ENCODE results near the gene AFG1L. TPM values are rescaled to one million over a fixed set of nuclear protein-coding genes. Genes with fewer than 3 reads are reported as not detected.
"Not testable (repeated sequence)": the region's sequence is repeated elsewhere in the genome, so short reads cannot be mapped to it uniquely, and the experiment has no call there.

The AFG1L gene
- total and polyA plus RNA-seq, 2 donors (not counting 1 experiment from before 2014, with no cell fraction given): 1.7 to 5.4 TPM

GRCh38 chr6:108407904-108408827 is 113.3 kb downstream of the AFG1L start:
- no peaks in the 10 kb centered on the region for H3K9me3 ChIP-seq (ENCODE audit: control insufficient read depth, insufficient read depth, low read depth, low read length)
- no peak overlapping the region for H3K9ac ChIP-seq (ENCODE audit: insufficient read depth, low read length)
- no peak overlapping the region for H3K4me2 ChIP-seq (ENCODE audit: extremely low read depth, insufficient read depth, low read length)
- H2AFZ ChIP-seq (ENCODE audit: low read length): no peak overlapping the region
- DNase-seq (ENCODE audit: low read depth in 2 of 2): peak; percentile 21 to 42
- no peaks in the 10 kb centered on the region for H3K4me1 ChIP-seq (ENCODE audit: control insufficient read depth, extremely low read depth, insufficient read depth, low read length)
- H3K27ac ChIP-seq (ENCODE audit: insufficient read depth, low read length): no peak overlapping the region
- H3K79me2 ChIP-seq (ENCODE audit: control insufficient read depth, insufficient read depth, low read length): no peaks in the 10 kb centered on the region
- H3K27me3 ChIP-seq (ENCODE audit: control insufficient read depth, insufficient read depth, low read length): no peaks in the 10 kb centered on the region
- H3K36me3 ChIP-seq (ENCODE audit: control insufficient read depth, insufficient read depth, low read length): no peaks in the 10 kb centered on the region
- no peak overlapping the region for H3K4me3 ChIP-seq (replicated peaks in 1 of 4; ENCODE audit: control extremely low read depth in 1 of 4, insufficient read depth in 1 of 4, low read depth in 3 of 4, low read length in 4 of 4)
- TF ChIP-seq, protein P1, sequence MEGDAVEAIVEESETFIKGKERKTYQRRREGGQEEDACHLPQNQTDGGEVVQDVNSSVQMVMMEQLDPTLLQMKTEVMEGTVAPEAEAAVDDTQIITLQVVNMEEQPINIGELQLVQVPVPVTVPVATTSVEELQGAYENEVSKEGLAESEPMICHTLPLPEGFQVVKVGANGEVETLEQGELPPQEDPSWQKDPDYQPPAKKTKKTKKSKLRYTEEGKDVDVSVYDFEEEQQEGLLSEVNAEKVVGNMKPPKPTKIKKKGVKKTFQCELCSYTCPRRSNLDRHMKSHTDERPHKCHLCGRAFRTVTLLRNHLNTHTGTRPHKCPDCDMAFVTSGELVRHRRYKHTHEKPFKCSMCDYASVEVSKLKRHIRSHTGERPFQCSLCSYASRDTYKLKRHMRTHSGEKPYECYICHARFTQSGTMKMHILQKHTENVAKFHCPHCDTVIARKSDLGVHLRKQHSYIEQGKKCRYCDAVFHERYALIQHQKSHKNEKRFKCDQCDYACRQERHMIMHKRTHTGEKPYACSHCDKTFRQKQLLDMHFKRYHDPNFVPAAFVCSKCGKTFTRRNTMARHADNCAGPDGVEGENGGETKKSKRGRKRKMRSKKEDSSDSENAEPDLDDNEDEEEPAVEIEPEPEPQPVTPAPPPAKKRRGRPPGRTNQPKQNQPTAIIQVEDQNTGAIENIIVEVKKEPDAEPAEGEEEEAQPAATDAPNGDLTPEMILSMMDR (conservative IDR thresholded peaks at IDR 0.05 in 1 of 2, IDR thresholded peaks at IDR 0.05 in 1 of 2; ENCODE audit: low read depth in 1 of 2, low read length in 2 of 2): no peak
- H4K20me1 ChIP-seq (ENCODE audit: control insufficient read depth, extremely low read depth, insufficient read depth, low read length): no peaks in the 10 kb centered on the region

DNA sequence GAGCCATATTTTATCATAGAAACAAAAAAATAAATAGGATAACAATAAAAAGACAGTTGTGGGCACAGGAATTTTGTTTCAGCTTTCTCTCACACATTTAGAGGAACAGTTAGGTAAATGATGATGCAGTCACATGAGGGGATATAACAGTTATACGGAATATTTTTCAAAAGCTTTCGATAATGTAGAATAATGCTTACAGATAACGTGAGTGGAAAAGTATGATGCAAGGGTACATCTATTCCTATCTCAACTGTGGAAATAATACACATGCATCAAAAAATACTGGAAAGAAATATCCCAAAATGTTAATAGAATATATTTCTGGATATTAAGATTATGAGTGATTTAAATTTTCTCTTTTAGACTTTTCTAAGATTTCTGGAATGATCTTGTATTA is 114.0 kb downstream of the AFG1L start:
- TF ChIP-seq, protein P1 (conservative IDR thresholded peaks at IDR 0.05 in 1 of 2, IDR thresholded peaks at IDR 0.05 in 1 of 2; ENCODE audit: low read depth in 1 of 2, low read length in 2 of 2): no peak
- no peak for TF ChIP-seq EZH2 (IDR thresholded peaks at IDR 0.05; ENCODE audit: low read length, missing control alignments)
- Histone ChIP-seq H3K9ac (ENCODE audit: insufficient read depth, low read length) (no peak overlapping the region), H3K4me3 (replicated peaks in 1 of 4; ENCODE audit: control extremely low read depth in 1 of 4, insufficient read depth in 1 of 4, low read depth in 3 of 4, low read length in 4 of 4) (no peak overlapping the region), H2AFZ (ENCODE audit: low read length) (no peak overlapping the region), H3K9me3 (ENCODE audit: control insufficient read depth, insufficient read depth, low read depth, low read length) (no peaks in the 10 kb centered on the region), H3K79me2 (ENCODE audit: control insufficient read depth, insufficient read depth, low read length) (no peaks in the 10 kb centered on the region), H4K20me1 (ENCODE audit: control insufficient read depth, extremely low read depth, insufficient read depth, low read length) (no peaks in the 10 kb centered on the region), H3K27me3 (ENCODE audit: control insufficient read depth, insufficient read depth, low read length) (no peaks in the 10 kb centered on the region), H3K27ac (ENCODE audit: insufficient read depth, low read length) (no peak overlapping the region), H3K4me1 (ENCODE audit: control insufficient read depth, extremely low read depth, insufficient read depth, low read length) (no peaks in the 10 kb centered on the region), H3K4me2 (ENCODE audit: extremely low read depth, insufficient read depth, low read length) (no peak overlapping the region), H3K36me3 (ENCODE audit: control insufficient read depth, insufficient read depth, low read length) (no peaks in the 10 kb centered on the region)
- DNase-seq (ENCODE audit: low read depth in 2 of 2): no peak

- not testable (repeated sequence) for H3K36me3 ChIP-seq (ENCODE audit: control insufficient read depth, insufficient read depth, low read length); H2AFZ ChIP-seq (ENCODE audit: low read length); H3K4me3 ChIP-seq (replicated peaks in 1 of 4; ENCODE audit: control extremely low read depth in 1 of 4, insufficient read depth in 1 of 4, low read depth in 3 of 4, low read length in 4 of 4); H3K79me2 ChIP-seq (ENCODE audit: control insufficient read depth, insufficient read depth, low read length); H3K27ac ChIP-seq (ENCODE audit: insufficient read depth, low read length); H3K4me1 ChIP-seq (ENCODE audit: control insufficient read depth, extremely low read depth, insufficient read depth, low read length); H3K27me3 ChIP-seq (ENCODE audit: control insufficient read depth, insufficient read depth, low read length); H3K9ac ChIP-seq (ENCODE audit: insufficient read depth, low read length); DNase-seq (ENCODE audit: low read depth in 2 of 2); H3K9me3 ChIP-seq (ENCODE audit: control insufficient read depth, insufficient read depth, low read depth, low read length); H4K20me1 ChIP-seq (ENCODE audit: control insufficient read depth, extremely low read depth, insufficient read depth, low read length); H3K4me2 ChIP-seq (ENCODE audit: extremely low read depth, insufficient read depth, low read length)
Observed at GRCh38 chr6:108416047-108416833, 121.4 kb downstream of the AFG1L start.
